GM19438 (cell line): ENCODE data around the gene REEP6.
"Not testable (repeated sequence)": the region's sequence is repeated elsewhere in the genome, so short reads cannot be mapped to it uniquely, and the experiment has no call there.

Experiments used
- ATAC-seq: cut with Tn5 transposase; IDR thresholded peaks from one replicate; pipeline ENCODE4 v1.9.1; 2021; ENCODE audit warnings: low read depth; ENCODE audit not compliant: unreplicated experiment

REEP6 gene

GRCh38 chr19:1505991-1506881 lies 15.3 kb downstream of the REEP6 start:
- ATAC-seq: no peak

GRCh38 chr19:1507192-1507660 lies 16.2 kb downstream of the REEP6 start:
- no peak for ATAC-seq

- ATAC-seq: no peak
These were observed 17.0 kb downstream of the REEP6 start for GRCh38 chr19:1507763-1508506.

- ATAC-seq: no peak
These were observed 17.5 kb downstream of the REEP6 start for GRCh38 chr19:1508507-1508856.

- no peak for ATAC-seq
These were observed 18.8 kb downstream of the REEP6 start for GRCh38 chr19:1509602-1510441.

- ATAC-seq: no peak
These were observed 19.4 kb downstream of the REEP6 start for GRCh38 chr19:1510442-1510806.

GRCh38 chr19:1510807-1511206 lies 19.8 kb downstream of the REEP6 start:
- ATAC-seq: no peak

- ATAC-seq: no peak
These were observed 20.6 kb downstream of the REEP6 start for GRCh38 chr19:1511318-1512317.

GRCh38 chr19:1512671-1513498 lies 21.9 kb downstream of the REEP6 start, which contains the start of gene ADAMTSL5:
ADAMTSL5 (minus strand) TSS chr19:1513019; CDS start chr19:1510943, 2,076 bp downstream.
- no peak for ATAC-seq

- ATAC-seq: no peak
These were observed 22.7 kb downstream of the REEP6 start for GRCh38 chr19:1513499-1514294.

- ATAC-seq: no peak
These were observed 23.3 kb downstream of the REEP6 start for GRCh38 chr19:1514295-1514661.

GRCh38 chr19:1514986-1515721 lies 24.2 kb downstream of the REEP6 start:
- no peak for ATAC-seq

- no peak for ATAC-seq
These were observed 25.4 kb downstream of the REEP6 start for GRCh38 chr19:1516395-1516753.

- no peak for ATAC-seq
These were observed 27.5 kb downstream of the REEP6 start for GRCh38 chr19:1518471-1518870.

- ATAC-seq: not testable (repeated sequence)
These were observed 28.8 kb downstream of the REEP6 start for GRCh38 chr19:1519802-1520201.

GRCh38 chr19:1520203-1520780 lies 29.3 kb downstream of the REEP6 start:
- no peak for ATAC-seq

- ATAC-seq: no peak
These were observed 30.7 kb downstream of the REEP6 start for GRCh38 chr19:1521636-1522035.
